Measurements from ENCODE around the gene SMIM32. TPM values are rescaled to one million over a fixed set of nuclear protein-coding genes. Genes with fewer than 3 reads are reported as not detected.

The SMIM32 gene
- total RNA-seq, 1 experiment from 2014 or later = 0.37 TPM

DNA sequence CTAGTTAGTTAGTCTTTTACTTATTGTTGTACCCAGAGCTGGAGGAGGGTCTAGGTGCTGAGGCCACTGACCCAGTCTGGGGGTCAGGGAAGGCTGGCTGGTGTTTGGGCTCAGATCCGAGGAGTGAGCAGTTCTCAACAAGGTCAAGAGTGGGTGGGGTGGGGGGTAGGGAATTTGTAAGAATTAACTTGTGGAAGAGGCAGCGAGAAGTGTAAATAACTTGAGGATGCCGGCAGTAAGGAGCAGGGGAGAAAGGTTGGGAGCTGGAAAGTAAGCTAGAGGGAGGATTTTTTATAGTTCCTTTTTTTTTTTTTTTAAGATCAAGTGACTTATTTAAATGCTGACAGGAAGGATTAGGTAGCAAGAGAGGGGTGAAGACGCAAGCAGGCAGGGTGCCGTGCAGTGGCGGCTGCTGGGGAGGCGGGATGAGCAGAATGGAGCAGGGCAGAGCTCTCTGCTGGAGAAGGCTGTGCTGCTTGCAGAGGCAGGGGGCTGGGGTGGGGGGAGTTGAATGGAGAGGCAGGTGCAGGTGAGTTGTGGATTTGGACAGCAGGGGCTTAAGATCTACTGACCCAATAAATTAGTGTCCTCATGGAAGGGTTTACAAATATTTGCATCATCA, 35.3 kb upstream of the SMIM32 start:
- peak; percentile 21 for DNase-seq (ENCODE audit: low spot score)
- TF ChIP-seq IRF2 (CRISPR knock-in tag; IDR thresholded peaks at IDR 0.05; ENCODE audit: borderline replicate concordance, low read depth) = no peak
- TF ChIP-seq ZNF121 (CRISPR knock-in tag; IDR thresholded peaks at IDR 0.05) = no peak
- Mint-ChIP-seq H3K4me3 (no peak overlapping the region), H3K9me3 (no peaks in the 10 kb centered on the region), H3K4me1 (peaks cover 42% of the 10 kb centered on the region), H3K27me3 (ENCODE audit: low read depth) (peaks cover 14% of the 10 kb centered on the region), H3K36me3 (no peaks in the 10 kb centered on the region), H3K27ac (no peak overlapping the region)
- ChIA-PET POLR2A (no interaction called here), CTCF (interaction anchor here (0.9 to 1.6 kb wide), 7 partner anchors 10 to 345 kb away, joined by 3 to 9 read pairs (median 3); no protein-coding TSS in a partner anchor)
- peak; percentile 77 for ATAC-seq

DNA sequence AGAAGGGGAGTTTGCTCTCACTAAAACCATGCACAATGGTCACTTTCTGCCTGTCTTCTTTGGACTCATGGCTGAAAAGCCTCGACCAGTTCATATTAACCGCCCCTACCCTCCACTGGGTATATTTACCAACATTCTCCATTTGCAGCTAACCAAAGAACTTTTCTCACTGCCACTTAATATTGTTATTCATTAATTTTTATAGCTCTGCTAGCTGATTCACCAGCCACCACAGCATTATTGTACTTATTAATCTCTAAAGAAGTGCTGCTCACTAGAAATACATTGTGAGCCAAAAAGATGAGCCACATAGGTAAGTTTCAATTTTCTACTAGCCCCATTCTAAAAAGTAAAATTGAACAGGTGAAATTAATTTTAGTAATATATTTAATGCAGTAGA, 33.4 kb upstream of the SMIM32 start:
- Mint-ChIP-seq H3K4me1 (peaks cover 42% of the 10 kb centered on the region), H3K9me3 (peaks cover 5% of the 10 kb centered on the region), H3K27me3 (ENCODE audit: low read depth) (peaks cover 25% of the 10 kb centered on the region), H3K4me3 (no peak overlapping the region), H3K36me3 (peaks cover 4% of the 10 kb centered on the region; the same call in 1 of the 2 replicates), H3K27ac (no peak overlapping the region)
- DNase-seq (ENCODE audit: low spot score) = no peak
- ATAC-seq = no peak
- CTCF ChIA-PET = no interaction called here
- POLR2A ChIA-PET = no interaction called here
- no peak for TF ChIP-seq GTF2I (CRISPR knock-in tag; conservative IDR thresholded peaks at IDR 0.05)
- no peak for TF ChIP-seq NFYB (CRISPR knock-in tag; conservative IDR thresholded peaks at IDR 0.05; ENCODE audit: low read depth)
- no peak for TF ChIP-seq RORB (CRISPR knock-in tag; IDR thresholded peaks at IDR 0.05)
- no peak for TF ChIP-seq NR1H2 (CRISPR knock-in tag; IDR thresholded peaks at IDR 0.05)
- TF ChIP-seq, protein P1, sequence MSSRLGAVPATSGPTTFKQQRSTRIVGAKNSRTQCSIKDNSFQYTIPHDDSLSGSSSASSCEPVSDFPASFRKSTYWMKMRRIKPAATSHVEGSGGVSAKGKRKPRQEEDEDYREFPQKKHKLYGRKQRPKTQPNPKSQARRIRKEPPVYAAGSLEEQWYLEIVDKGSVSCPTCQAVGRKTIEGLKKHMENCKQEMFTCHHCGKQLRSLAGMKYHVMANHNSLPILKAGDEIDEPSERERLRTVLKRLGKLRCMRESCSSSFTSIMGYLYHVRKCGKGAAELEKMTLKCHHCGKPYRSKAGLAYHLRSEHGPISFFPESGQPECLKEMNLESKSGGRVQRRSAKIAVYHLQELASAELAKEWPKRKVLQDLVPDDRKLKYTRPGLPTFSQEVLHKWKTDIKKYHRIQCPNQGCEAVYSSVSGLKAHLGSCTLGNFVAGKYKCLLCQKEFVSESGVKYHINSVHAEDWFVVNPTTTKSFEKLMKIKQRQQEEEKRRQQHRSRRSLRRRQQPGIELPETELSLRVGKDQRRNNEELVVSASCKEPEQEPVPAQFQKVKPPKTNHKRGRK (CRISPR knock-in tag; IDR thresholded peaks at IDR 0.05; ENCODE audit: borderline replicate concordance) = no peak
- TF ChIP-seq HMGA2 (CRISPR knock-in tag; IDR thresholded peaks at IDR 0.05) = no peak
- TF ChIP-seq, protein P2, sequence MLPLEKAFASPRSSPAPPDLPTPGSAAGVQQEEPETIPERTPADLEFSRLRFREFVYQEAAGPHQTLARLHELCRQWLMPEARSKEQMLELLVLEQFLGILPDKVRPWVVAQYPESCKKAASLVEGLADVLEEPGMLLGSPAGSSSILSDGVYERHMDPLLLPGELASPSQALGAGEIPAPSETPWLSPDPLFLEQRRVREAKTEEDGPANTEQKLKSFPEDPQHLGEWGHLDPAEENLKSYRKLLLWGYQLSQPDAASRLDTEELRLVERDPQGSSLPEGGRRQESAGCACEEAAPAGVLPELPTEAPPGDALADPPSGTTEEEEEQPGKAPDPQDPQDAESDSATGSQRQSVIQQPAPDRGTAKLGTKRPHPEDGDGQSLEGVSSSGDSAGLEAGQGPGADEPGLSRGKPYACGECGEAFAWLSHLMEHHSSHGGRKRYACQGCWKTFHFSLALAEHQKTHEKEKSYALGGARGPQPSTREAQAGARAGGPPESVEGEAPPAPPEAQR (CRISPR knock-in tag; IDR thresholded peaks at IDR 0.05) = no peak
- no peak for TF ChIP-seq ESRRA (CRISPR knock-in tag; IDR thresholded peaks at IDR 0.05; ENCODE audit: borderline replicate concordance)
- TF ChIP-seq FOXP1 (CRISPR knock-in tag; IDR thresholded peaks at IDR 0.05; ENCODE audit: borderline replicate concordance) = no peak
- TF ChIP-seq, protein P3, sequence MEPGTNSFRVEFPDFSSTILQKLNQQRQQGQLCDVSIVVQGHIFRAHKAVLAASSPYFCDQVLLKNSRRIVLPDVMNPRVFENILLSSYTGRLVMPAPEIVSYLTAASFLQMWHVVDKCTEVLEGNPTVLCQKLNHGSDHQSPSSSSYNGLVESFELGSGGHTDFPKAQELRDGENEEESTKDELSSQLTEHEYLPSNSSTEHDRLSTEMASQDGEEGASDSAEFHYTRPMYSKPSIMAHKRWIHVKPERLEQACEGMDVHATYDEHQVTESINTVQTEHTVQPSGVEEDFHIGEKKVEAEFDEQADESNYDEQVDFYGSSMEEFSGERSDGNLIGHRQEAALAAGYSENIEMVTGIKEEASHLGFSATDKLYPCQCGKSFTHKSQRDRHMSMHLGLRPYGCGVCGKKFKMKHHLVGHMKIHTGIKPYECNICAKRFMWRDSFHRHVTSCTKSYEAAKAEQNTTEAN (CRISPR knock-in tag; IDR thresholded peaks at IDR 0.05) = no peak
- TF ChIP-seq, protein P4, sequence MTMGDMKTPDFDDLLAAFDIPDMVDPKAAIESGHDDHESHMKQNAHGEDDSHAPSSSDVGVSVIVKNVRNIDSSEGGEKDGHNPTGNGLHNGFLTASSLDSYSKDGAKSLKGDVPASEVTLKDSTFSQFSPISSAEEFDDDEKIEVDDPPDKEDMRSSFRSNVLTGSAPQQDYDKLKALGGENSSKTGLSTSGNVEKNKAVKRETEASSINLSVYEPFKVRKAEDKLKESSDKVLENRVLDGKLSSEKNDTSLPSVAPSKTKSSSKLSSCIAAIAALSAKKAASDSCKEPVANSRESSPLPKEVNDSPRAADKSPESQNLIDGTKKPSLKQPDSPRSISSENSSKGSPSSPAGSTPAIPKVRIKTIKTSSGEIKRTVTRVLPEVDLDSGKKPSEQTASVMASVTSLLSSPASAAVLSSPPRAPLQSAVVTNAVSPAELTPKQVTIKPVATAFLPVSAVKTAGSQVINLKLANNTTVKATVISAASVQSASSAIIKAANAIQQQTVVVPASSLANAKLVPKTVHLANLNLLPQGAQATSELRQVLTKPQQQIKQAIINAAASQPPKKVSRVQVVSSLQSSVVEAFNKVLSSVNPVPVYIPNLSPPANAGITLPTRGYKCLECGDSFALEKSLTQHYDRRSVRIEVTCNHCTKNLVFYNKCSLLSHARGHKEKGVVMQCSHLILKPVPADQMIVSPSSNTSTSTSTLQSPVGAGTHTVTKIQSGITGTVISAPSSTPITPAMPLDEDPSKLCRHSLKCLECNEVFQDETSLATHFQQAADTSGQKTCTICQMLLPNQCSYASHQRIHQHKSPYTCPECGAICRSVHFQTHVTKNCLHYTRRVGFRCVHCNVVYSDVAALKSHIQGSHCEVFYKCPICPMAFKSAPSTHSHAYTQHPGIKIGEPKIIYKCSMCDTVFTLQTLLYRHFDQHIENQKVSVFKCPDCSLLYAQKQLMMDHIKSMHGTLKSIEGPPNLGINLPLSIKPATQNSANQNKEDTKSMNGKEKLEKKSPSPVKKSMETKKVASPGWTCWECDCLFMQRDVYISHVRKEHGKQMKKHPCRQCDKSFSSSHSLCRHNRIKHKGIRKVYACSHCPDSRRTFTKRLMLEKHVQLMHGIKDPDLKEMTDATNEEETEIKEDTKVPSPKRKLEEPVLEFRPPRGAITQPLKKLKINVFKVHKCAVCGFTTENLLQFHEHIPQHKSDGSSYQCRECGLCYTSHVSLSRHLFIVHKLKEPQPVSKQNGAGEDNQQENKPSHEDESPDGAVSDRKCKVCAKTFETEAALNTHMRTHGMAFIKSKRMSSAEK (CRISPR knock-in tag; IDR thresholded peaks at IDR 0.05; ENCODE audit: borderline replicate concordance) = no peak
- TF ChIP-seq ZNF396 (CRISPR knock-in tag; IDR thresholded peaks at IDR 0.05; ENCODE audit: borderline replicate concordance) = no peak
- TF ChIP-seq, protein P5, sequence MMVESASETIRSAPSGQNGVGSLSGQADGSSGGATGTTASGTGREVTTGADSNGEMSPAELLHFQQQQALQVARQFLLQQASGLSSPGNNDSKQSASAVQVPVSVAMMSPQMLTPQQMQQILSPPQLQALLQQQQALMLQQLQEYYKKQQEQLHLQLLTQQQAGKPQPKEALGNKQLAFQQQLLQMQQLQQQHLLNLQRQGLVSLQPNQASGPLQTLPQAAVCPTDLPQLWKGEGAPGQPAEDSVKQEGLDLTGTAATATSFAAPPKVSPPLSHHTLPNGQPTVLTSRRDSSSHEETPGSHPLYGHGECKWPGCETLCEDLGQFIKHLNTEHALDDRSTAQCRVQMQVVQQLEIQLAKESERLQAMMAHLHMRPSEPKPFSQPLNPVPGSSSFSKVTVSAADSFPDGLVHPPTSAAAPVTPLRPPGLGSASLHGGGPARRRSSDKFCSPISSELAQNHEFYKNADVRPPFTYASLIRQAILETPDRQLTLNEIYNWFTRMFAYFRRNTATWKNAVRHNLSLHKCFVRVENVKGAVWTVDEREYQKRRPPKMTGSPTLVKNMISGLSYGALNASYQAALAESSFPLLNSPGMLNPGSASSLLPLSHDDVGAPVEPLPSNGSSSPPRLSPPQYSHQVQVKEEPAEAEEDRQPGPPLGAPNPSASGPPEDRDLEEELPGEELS (CRISPR knock-in tag; IDR thresholded peaks at IDR 0.05) = no peak
- no peak for TF ChIP-seq NR2C2 (CRISPR knock-in tag; IDR thresholded peaks at IDR 0.05)
- TF ChIP-seq, protein P6, sequence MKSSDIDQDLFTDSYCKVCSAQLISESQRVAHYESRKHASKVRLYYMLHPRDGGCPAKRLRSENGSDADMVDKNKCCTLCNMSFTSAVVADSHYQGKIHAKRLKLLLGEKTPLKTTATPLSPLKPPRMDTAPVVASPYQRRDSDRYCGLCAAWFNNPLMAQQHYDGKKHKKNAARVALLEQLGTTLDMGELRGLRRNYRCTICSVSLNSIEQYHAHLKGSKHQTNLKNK (CRISPR knock-in tag; IDR thresholded peaks at IDR 0.05) = no peak
- TF ChIP-seq NR3C1 (CRISPR knock-in tag; conservative IDR thresholded peaks at IDR 0.05; ENCODE audit: low read depth) = no peak
- TF ChIP-seq, protein P7, sequence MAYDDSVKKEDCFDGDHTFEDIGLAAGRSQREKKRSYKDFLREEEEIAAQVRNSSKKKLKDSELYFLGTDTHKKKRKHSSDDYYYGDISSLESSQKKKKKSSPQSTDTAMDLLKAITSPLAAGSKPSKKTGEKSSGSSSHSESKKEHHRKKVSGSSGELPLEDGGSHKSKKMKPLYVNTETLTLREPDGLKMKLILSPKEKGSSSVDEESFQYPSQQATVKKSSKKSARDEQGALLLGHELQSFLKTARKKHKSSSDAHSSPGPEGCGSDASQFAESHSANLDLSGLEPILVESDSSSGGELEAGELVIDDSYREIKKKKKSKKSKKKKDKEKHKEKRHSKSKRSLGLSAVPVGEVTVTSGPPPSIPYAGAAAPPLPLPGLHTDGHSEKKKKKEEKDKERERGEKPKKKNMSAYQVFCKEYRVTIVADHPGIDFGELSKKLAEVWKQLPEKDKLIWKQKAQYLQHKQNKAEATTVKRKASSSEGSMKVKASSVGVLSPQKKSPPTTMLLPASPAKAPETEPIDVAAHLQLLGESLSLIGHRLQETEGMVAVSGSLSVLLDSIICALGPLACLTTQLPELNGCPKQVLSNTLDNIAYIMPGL (CRISPR knock-in tag; IDR thresholded peaks at IDR 0.05) = no peak
